HCT116 (cell line): ENCODE measurements around the gene HPCAL1. TPM values are rescaled to one million over a fixed set of nuclear protein-coding genes. Genes with fewer than 3 reads are reported as not detected.

Source experiments
- ATAC-seq: fragments of 200-7000 bp; cut with Tn5 transposase; 2 replicates; pipeline ENCODE4 v1.9.1; 2020; ENCODE audit warnings: mild to moderate bottlenecking, moderate library complexity
- BruUV-seq: library from RNA; stranded (reverse); fragments of 400-500 nt; replicated peaks from 2 replicates; lab custom pipeline; 2021; lab: Mats Ljungman, UMichigan
- CTCF ChIA-PET: fragments of 300-600 bp; sonication (Branson Sonifier 250); formaldehyde crosslinking; loops from one replicate; lab custom pipeline; 2021; ENCODE audit warnings: antibody characterized with exemption; lab: Charles Lee
- POLR2A ChIA-PET: fragments of 300-600, 350-600 bp; sonication (Branson Sonifier 250); formaldehyde crosslinking; loops from one replicate; lab custom pipeline; 2021; ENCODE audit warnings: antibody characterized with exemption; lab: Charles Lee
- RAD21 ChIA-PET, 2 experiments: fragments of 300-600 bp; sonication (Branson Sonifier 250); formaldehyde crosslinking; loops; one replicate each; lab custom pipeline; 2023; ENCODE audit warnings: low total read pairs in 2 of 2; ENCODE audit not compliant: uncharacterized antibody in 2 of 2, unreplicated experiment in 2 of 2, low non-redundant PET in 1 of 2; lab: Charles Lee
- DNase-seq: peaks from one replicate; pipeline ENCODE4 v3.0.0-alpha.2; 2010; ENCODE audit warnings: low read depth, low spot score
- H2AFZ ChIP-seq: fragments of 200-600 bp; shearing (Covaris generic), sonication (generic); 2 replicates; pipeline ENCODE4 v1.6.1; 2017; ENCODE audit warnings: low read depth, mixed run types, mixed read lengths, antibody characterized with exemption, low read length; ENCODE audit not compliant: poor library complexity, severe bottlenecking
- H3K27ac ChIP-seq: 2 replicates; pipeline ENCODE4 v1.5.1; 2012; ENCODE audit warnings: low read depth, low read length
- H3K27me3 ChIP-seq: fragments of 200-600 bp; sonication (generic); 2 replicates; pipeline ENCODE4 v1.6.1; 2016; ENCODE audit warnings: mixed run types, low read length, mixed read lengths; ENCODE audit not compliant: insufficient read depth
- H3K36me3 ChIP-seq, 2 experiments: fragments of 200-500 bp in 1 of 2; fragments of 200-600 bp in 1 of 2; sonication (Bioruptor generic) in 1 of 2; sonication (generic) in 1 of 2; 2 replicates each; pipeline versions ENCODE4 v1.5.1 to v1.6.1; 2014 to 2016; ENCODE audit warnings: low read length in 2 of 2, inconsistent platforms in 1 of 2, mixed read lengths in 1 of 2, mixed run types in 1 of 2; ENCODE audit not compliant: insufficient read depth in 2 of 2, control insufficient read depth in 1 of 2
- H3K4me1 ChIP-seq, 2 experiments: fragments of 200-600 bp in 1 of 2; sonication (generic) in 1 of 2; 2 replicates each; pipeline versions ENCODE4 v1.5.1 to v1.6.1; 2012 to 2017; ENCODE audit warnings: low read length in 2 of 2, inconsistent platforms in 1 of 2, mild to moderate bottlenecking in 1 of 2, mixed read lengths in 1 of 2, mixed run types in 1 of 2, moderate library complexity in 1 of 2; ENCODE audit not compliant: insufficient read depth in 2 of 2, control insufficient read depth in 1 of 2
- H3K4me2 ChIP-seq: fragments of 200-600 bp; sonication (generic); 2 replicates; pipeline ENCODE4 v1.6.1; 2017; ENCODE audit warnings: mixed run types, low read length, mixed read lengths
- H3K4me3 ChIP-seq, 2 experiments: fragments of 200-600 bp in 1 of 2; sonication (generic) in 1 of 2; replicated peaks in 1 of 2; 2 replicates each; pipeline ENCODE4 v1.5.1; 2011 to 2016; ENCODE audit warnings: low read length in 2 of 2, control low read depth in 1 of 2, low read depth in 1 of 2, mild to moderate bottlenecking in 1 of 2, mixed read lengths in 1 of 2, mixed run types in 1 of 2
- H3K79me2 ChIP-seq: fragments of 200-600 bp; sonication (generic); 2 replicates; pipeline ENCODE4 v1.6.1; 2017; ENCODE audit warnings: mild to moderate bottlenecking, mixed run types, low read length, moderate library complexity, mixed read lengths; ENCODE audit not compliant: insufficient read depth
- H3K9ac ChIP-seq: fragments of 200-600 bp; sonication (generic); 2 replicates; pipeline ENCODE4 v1.6.1; 2016; ENCODE audit warnings: low read length, mixed read lengths
- H3K9me2 ChIP-seq: fragments of 200-600 bp; sonication (generic), shearing (Covaris generic); 2 replicates; pipeline ENCODE4 v1.6.1; 2017; ENCODE audit warnings: mixed run types, mild to moderate bottlenecking, moderate library complexity; ENCODE audit not compliant: insufficient read depth
- H3K9me3 ChIP-seq, 2 experiments: fragments of 200-500 bp in 1 of 2; fragments of 200-600 bp in 1 of 2; sonication (Bioruptor generic) in 1 of 2; sonication (generic) in 1 of 2; 2 replicates each; pipeline ENCODE4 v1.6.1; 2014 to 2017; ENCODE audit warnings: low read length in 2 of 2, mixed read lengths in 2 of 2, inconsistent platforms in 1 of 2, low read depth in 1 of 2, mild to moderate bottlenecking in 1 of 2, mixed run types in 1 of 2, moderate library complexity in 1 of 2; ENCODE audit not compliant: control insufficient read depth in 1 of 2, insufficient read depth in 1 of 2
- H4K20me1 ChIP-seq: fragments of 200-600 bp; sonication (generic), shearing (Covaris generic); 2 replicates; pipeline ENCODE4 v1.6.1; 2017; ENCODE audit warnings: mixed run types, mild to moderate bottlenecking, moderate library complexity; ENCODE audit not compliant: insufficient read depth
- EGR1 ChIP-seq: IDR thresholded peaks from 2 replicates; pipeline ENCODE4 v1.6.1; 2012; ENCODE audit warnings: low read depth
- ELF1 ChIP-seq: IDR thresholded peaks from 2 replicates; pipeline ENCODE4 v1.6.1; 2012; ENCODE audit warnings: low read depth, borderline replicate concordance
- EZH2 ChIP-seq: fragments of 200-600 bp; sonication (generic); IDR thresholded peaks from 2 replicates; pipeline ENCODE4 v1.6.1; 2017; ENCODE audit warnings: antibody characterized with exemption, mixed run types
- EZH2phosphoT487 ChIP-seq: fragments of 200-600 bp; IDR thresholded peaks from 2 replicates; pipeline ENCODE4 v1.6.1; 2018; ENCODE audit warnings: antibody characterized with exemption, borderline replicate concordance
- JUND ChIP-seq: IDR thresholded peaks from 2 replicates; pipeline ENCODE4 v1.6.1; 2012
- POLR2A ChIP-seq: IDR thresholded peaks from 2 replicates; pipeline ENCODE4 v1.7.0; 2011; ENCODE audit warnings: borderline replicate concordance; ENCODE audit not compliant: insufficient read depth, insufficient read length; ENCODE audit errors: extremely low read depth
- RAD21 ChIP-seq: IDR thresholded peaks from 2 replicates; pipeline ENCODE4 v1.6.1; 2012; ENCODE audit warnings: low read depth, mild to moderate bottlenecking
- REST ChIP-seq: IDR thresholded peaks from 2 replicates; pipeline ENCODE4 v1.6.1; 2012; ENCODE audit warnings: low read depth
- SIN3A ChIP-seq: IDR thresholded peaks from 2 replicates; pipeline ENCODE4 v1.6.1; 2012; ENCODE audit warnings: low read depth
- SP1 ChIP-seq: IDR thresholded peaks from 2 replicates; pipeline ENCODE4 v1.6.1; 2012; ENCODE audit warnings: low read depth
- SRF ChIP-seq: IDR thresholded peaks from 2 replicates; pipeline ENCODE4 v1.6.1; 2012; ENCODE audit warnings: low read depth
- TCF7L2 ChIP-seq: IDR thresholded peaks from 2 replicates; pipeline ENCODE4 v1.7.0; 2011; ENCODE audit warnings: borderline replicate concordance, inconsistent platforms; ENCODE audit not compliant: insufficient read depth, insufficient read length; ENCODE audit errors: extremely low read depth
- YY1 ChIP-seq: IDR thresholded peaks from 2 replicates; pipeline ENCODE4 v1.6.1; 2011; ENCODE audit warnings: low read length, low read depth, moderate library complexity, mild to moderate bottlenecking; ENCODE audit not compliant: insufficient replicate concordance; ENCODE audit errors: extremely low read depth
- ZBTB33 ChIP-seq: IDR thresholded peaks from 2 replicates; pipeline ENCODE4 v1.6.1; 2011; ENCODE audit warnings: mild to moderate bottlenecking, low read length, moderate library complexity; ENCODE audit not compliant: insufficient replicate concordance; ENCODE audit errors: extremely low read depth
- ZFX ChIP-seq: fragments of 450-650 bp; IDR thresholded peaks from 2 replicates; pipeline ENCODE4 v1.6.1; 2017
- ZNF274 ChIP-seq: fragments of 200-500 bp; sonication (Bioruptor generic); IDR thresholded peaks from 2 replicates; pipeline ENCODE4 v1.6.1; 2014; ENCODE audit warnings: mild to moderate bottlenecking, low read depth, low read length, inconsistent platforms
- intact Hi-C: fragments of 100-400 bp; cut with micrococcal nuclease; formaldehyde crosslinking; loops from 2 replicates; pipeline ENCODE4 v1.10.0; 2022
- total RNA-seq: library from RNA; stranded (reverse); gene quantifications from one replicate; pipeline ENCODE4 v1.2.1, GENCODE V29; 2021; ENCODE audit not compliant: unreplicated experiment

The HPCAL1 gene
- total RNA-seq, 1 experiment from 2014 or later = 111 TPM

- ATAC-seq = no peak
These were observed 66.9 kb downstream of the HPCAL1 start for GRCh38 chr2:10369269-10370255.

More at GRCh38 chr2:10369269-10370255, 66.9 kb downstream of the HPCAL1 start:
- RAD21 ChIA-PET = no interaction called here
- no peak for DNase-seq
- no peaks in the 10 kb centered on the region for H3K36me3 ChIP-seq
- no peak overlapping the region for H3K27ac ChIP-seq
- H3K9me2 ChIP-seq = no peaks in the 10 kb centered on the region
- no peak for TF ChIP-seq ELF1
- TF ChIP-seq JUND = no peak
- TF ChIP-seq ZBTB33 = no peak
- no peak for TF ChIP-seq YY1
- no peak for TF ChIP-seq EZH2phosphoT487
- no peak for TF ChIP-seq EGR1
- no peak for TF ChIP-seq RAD21
- no peak for TF ChIP-seq ZFX
- TF ChIP-seq TCF7L2 = no peak
- no peak for TF ChIP-seq EZH2
- no peak for TF ChIP-seq SIN3A
- TF ChIP-seq SRF = no peak
- TF ChIP-seq REST = no peak
- TF ChIP-seq POLR2A = no peak
- TF ChIP-seq SP1 = no peak
- TF ChIP-seq ZNF274 = no peak
- POLR2A ChIA-PET = no interaction called here
- H3K9me3 ChIP-seq = no peaks in the 10 kb centered on the region
- CTCF ChIA-PET = no interaction called here
- no peak overlapping the region for H3K4me2 ChIP-seq
- H3K4me1 ChIP-seq = no peaks in the 10 kb centered on the region
- no peak overlapping the region for H3K9ac ChIP-seq
- no peaks in the 10 kb centered on the region for H3K27me3 ChIP-seq
- no peak overlapping the region for H2AFZ ChIP-seq
- H3K79me2 ChIP-seq = peaks cover 63% of the 10 kb centered on the region
- H3K4me3 ChIP-seq = no peak overlapping the region
- H4K20me1 ChIP-seq = no peaks in the 10 kb centered on the region
- intact Hi-C loops = no loop called here
- BruUV-seq = no TSS peak
